SW 1271 (cell line): ENCODE data around the gene PLEKHF1.
A peak's percentile ranks its signal among the peaks of the same experiment; 100 is the strongest.
"Not testable (repeated sequence)": the region's sequence is repeated elsewhere in the genome, so short reads cannot be mapped to it uniquely, and the experiment has no call there.

Source experiments
- DNase-seq, 2 experiments: peaks; one replicate each; lab custom pipeline; 2025; lab: John Stamatoyannopoulos, UW

The PLEKHF1 gene

DNA sequence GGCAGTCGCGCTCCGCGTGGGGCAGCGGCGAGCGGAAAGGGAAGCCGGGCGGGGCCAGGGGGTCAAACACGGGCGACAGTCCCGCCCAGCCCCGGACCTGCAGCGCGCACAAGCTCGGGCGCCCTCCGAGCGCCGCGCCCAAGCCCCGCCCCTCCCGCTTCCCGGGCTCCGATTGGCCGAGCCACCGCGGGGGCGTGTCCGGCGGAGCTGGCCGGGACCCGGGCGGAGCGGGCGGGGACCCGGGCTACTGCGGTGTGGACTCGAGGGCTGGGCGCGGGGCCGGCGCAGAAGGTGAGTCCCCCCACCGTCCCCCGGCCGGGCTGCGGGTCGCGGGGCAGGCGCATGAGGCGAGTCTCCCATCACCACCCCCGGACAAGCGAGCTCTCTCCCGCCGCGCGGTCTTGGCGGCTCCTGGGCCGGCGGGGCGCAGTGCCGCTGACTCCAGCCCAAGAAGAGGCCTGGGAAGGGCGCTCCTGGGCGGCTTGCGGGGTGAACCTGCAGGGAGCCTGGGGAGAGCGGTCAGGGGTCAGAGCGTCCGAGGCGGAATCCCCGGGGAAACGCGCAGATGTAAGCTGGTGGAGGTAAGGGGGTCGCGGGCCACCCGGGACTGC lies at the start of gene PLEKHF1:
TSS of gene PLEKHF1 (plus strand) at position 247 of the 611 bp plus-strand sequence. CDS start 8,379 bp downstream, outside the sequence.
- DNase-seq = peak; percentile 22 to 80

GRCh38 chr19:29615891-29616425 lies 49.3 kb upstream of the PLEKHF1 start:
- DNase-seq = no peak

DNA sequence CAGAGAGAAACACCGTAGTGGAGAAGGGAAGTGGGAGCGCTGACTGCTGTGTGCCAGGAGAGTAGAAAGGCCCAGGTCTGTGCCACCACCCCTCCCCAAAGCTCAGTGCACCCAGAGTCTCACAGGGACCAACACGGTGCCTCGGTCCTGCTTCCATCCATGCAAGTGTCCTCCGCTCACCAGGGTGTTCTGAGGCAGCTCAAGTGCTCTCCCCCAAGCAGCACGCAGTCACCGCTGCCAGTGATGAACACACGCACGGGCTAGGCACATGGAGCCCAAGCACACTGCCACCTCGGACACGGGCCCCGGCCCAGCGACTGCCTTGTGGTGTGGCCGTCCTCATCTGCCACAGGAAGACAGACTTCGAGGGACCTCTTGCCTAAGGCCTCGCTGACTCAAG lies 48.7 kb upstream of the PLEKHF1 start:
- DNase-seq = no peak

DNA sequence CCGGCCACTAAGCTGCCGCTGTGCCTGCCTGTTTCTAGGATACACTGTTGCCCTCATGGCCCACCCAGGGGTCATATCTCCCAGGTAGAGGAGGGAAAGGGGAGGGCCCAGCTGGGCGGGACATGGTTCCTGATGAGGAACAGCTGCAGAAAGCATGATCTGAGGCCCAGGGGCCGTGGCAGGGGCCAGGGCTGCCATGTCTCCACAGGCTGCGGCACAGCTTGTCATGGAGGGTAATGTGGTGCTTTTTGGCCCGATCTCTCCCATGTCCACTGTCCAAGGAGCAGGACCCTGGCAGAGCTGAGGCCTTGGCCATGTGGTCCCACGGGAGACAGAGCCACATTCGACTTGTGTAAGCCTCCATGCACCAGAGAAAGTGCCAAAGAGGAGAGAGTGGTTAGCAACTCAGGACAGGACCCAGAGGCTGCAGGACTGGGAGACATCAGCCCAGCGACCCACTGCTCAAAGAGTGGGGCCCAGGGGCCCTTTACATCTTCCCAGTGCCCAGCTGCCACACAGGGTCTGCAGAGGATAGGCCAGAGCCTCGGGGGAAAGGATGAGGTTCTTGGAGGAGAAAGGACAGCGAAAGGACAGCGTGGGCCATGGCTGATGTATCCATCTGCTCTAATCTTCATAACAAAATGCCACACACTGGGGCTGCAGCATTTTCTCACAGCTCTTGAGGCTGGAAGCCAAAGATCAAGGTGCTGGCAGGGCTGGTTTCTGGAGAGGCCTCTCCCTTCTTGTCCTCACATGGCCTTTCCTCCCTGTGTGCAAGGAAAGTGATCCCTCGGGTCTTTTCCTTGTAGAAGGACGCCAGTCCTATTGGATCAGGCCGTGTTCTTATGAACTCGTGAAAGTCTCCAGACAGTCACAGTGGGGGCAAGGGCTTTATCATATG lies 47.6 kb upstream of the PLEKHF1 start:
- DNase-seq = no peak

DNA sequence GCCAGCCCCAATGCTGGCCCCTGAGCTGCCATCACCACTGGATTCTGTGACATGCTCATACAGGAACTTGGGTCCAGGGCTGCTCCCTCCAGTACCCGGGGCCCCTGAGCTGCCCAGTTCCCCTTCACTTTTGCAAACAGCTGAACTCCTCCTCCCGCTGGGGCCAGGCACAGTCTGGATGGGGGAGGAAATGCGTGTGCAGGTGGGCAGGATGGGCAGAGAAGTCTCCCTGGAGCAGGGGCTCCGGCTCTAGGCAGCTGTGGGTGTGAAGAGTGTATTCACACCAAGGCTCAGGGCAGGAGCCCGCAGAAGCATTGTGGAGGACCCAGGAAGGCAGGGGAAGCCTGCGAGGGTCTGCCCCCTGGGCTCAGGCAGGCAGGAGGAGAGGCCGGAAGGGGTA lies 46.8 kb upstream of the PLEKHF1 start:
- no peak for DNase-seq

DNA sequence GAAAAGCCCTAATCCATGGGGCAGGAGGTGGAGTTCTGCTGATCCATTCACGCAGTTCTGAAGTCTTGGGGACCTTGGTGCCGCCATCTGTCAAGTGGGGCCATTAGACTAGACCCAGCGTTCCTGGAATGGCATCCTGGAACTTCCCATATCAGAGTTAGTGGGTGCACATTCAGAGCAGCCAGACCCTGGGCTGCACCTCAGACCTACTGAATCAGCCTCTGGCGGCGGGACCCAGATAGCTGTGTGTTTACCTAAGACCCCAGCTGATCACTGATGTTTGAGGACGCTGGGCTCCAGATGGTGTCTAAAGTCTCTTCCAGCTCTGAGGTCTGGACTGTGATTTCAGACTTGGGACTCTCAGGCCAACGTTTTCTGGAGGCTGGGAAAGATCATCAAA lies 46.4 kb upstream of the PLEKHF1 start:
- no peak for DNase-seq

DNA sequence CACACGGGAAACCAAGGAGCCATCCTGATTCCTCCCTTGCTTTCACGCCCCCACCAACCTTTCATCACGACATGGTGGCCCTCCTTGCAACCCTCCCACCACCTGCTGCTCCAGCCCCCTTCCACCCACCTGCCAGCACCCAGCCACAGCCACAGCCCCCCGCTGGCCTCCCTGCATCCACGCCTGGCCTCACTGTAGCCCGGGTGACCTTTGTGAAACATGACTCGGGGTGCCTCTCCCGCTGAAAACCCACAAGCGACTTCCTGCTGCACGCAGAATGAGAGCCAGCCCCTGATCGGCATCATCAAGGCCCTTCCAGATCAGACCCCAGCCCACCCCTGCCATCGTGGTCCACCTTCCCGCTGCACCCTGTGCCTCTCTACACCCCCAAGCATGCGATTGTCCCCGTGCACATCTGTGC lies 44.3 kb upstream of the PLEKHF1 start:
- DNase-seq = no peak

- peak in 1 of 2 experiments; percentile 4 for DNase-seq
These were observed 42.8 kb upstream of the PLEKHF1 start for GRCh38 chr19:29622166-29623070.

GRCh38 chr19:29623726-29624488 lies 41.4 kb upstream of the PLEKHF1 start:
- DNase-seq = no peak

DNA sequence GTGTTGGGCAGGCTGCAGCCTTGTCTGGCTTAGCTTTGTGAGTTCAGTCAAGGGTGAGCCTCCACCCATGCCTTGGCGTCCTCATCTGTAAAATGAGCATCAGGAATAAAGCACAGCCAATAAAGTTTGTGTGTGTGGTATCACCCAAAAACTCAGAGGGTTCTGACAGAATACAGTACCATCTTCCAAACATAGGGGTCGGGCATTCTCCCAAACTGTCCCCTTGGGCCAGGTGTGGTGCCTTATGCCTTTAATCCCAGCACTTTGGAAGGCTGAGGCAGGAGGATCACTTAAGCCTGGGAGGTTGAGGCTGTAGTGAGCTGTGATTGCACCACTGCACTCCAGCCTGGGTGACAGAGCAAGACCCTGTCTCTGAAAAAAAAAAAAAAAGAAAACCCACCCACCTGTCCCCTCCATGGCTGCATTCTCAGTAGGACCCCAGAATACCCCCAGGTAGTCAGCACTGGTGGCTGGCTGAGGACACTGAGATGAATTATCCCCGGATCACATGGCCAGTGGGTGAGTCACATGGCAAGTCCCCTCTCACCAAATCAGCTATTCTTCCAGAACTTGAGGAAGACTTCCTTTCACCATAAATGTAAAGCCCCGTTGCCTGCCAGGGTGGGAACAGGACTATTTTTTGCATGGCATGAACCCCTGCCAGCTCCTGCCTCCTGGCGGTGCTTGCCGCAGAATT lies 40.6 kb upstream of the PLEKHF1 start:
- no peak for DNase-seq

DNA sequence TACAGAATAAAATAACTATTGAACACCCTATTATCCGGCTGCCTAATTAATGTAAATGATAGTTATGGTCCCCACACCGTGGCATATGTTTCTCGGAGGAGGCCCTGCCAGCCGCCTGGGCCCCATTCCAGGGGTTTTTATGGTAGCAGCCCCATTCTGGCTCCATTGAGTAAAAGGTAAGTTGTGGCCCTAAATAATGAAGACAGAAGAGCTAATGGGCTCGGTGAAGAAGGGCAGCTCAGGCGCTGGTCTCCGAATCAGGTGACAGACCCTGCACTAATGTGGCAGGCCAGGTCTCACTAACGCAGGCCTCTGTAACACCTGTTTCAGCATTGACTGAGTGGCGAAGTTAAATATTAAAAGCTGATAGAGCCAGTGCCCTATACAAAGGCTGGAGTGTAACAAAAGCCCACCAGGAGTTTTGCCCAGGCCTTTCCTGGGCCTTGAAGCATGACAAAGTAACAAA lies 40.0 kb upstream of the PLEKHF1 start:
- no peak for DNase-seq

GRCh38 chr19:29626386-29626785 lies 38.9 kb upstream of the PLEKHF1 start:
- no peak for DNase-seq

DNA sequence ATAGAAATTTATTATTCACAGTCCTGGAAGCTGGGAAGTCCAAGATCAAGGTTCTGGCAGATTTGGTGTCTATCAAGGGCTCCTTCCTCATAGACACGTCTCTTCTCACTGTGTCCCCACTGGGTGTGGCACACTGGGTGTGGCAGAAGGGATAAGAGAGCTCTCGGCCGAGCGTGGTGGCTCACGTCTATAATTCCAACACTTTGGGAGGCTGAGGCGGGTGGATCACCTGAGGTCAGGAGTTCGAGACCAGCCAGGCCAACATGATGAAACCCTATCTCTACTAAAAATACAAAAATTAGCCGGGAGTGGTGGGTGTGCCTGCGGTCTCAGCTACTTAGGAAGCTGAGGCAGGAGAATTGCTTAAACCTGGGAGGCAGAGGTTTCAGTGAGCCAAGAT lies 38.4 kb upstream of the PLEKHF1 start:
- not testable (repeated sequence) for DNase-seq

DNA sequence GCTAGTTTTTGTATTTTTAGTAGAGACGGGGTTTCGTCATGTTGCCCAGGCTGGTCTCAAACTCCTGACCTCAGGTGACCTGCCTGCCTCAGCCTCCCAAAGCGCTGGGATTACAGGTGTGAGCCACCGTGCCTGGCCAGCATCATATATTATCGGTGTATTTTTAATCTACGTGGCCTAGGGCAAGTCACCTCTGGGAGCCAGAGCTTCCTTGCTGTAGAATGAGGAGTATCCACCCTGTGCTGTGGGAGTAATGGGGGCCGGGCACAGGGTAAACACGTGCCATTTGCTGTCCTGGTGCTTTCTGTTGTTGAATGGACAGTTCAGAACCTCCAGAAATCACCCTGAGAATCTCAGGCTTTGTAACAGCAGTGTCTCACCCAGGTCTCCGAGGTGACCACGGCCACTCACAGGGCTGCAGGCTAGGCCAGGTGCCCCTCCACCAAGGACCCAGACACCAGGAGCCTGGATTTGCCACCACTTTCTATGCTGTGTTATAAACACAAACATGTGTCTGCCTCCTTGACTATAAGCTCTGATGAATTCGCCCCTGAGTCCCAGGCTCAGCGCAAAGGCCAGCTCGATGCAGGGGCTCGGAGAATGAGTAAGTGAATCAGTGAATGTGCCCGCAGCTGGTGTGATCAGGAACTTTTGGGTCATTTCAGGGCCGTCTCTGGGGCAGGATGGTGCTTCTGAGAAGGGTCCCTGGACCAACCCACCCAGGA lies 36.4 kb upstream of the PLEKHF1 start:
- no peak for DNase-seq

GRCh38 chr19:29629836-29630534 lies 35.3 kb upstream of the PLEKHF1 start:
- DNase-seq = no peak

DNA sequence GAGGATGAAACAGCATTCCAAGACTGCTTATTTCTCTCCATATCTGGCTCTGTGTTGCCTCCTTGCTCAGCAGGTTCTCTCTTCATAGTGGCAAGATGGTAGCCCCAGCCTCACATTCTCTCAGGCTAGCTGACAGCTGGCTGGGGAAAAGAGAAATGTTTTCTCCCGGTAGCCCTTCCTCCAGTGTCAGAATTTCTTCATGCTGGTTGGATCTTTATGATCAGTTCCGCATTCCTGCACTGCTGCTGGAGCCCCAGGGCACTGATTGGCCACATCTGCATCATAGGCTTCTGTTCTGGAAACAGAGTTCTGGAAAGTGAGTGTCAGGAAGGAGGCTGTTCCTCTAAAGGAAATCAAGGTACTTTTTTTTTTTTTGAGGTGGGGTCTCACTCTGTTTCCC lies 34.6 kb upstream of the PLEKHF1 start:
- no peak for DNase-seq

DNA sequence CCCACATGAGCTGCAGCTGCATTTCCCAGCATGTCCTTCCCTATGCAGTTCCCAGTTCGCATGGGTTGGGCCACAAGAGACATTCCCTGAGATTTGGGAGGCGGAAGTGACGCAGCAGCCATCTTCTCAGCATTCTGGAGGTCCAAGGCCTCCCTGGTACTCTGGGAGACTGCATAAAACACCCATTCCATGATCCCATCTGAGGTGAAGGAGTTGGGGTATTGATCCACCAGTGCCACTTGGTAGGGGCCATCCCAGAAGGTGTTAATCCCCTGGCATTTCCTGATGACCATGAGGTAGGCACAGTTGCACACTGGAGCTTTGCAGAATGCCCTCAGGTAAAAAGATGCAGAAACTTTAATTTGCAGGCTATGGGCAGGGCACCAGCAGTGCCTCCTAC lies 33.8 kb upstream of the PLEKHF1 start:
- DNase-seq = no peak

DNA sequence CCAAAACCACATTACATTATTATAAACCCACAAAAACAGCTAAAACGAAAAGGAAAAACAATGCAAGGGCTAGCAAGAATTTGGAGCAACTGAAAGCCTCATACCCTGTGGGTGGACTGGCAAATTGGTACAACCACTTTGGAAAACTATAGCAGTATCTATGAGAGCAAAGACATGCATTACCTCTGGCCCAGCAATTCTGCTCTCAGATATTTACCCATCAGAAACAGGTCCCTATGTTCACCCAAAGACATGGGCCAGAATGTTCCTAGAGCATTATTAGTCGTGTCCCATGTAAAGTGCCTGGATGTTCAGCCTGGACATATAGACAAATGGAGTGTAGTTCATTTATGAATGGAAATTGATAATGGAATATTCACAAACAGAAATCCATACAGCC lies 31.3 kb upstream of the PLEKHF1 start:
- no peak for DNase-seq

GRCh38 chr19:29634423-29635130 lies 30.7 kb upstream of the PLEKHF1 start:
- DNase-seq = no peak
